Measurements from ENCODE around the gene MCEMP1.

DNA sequence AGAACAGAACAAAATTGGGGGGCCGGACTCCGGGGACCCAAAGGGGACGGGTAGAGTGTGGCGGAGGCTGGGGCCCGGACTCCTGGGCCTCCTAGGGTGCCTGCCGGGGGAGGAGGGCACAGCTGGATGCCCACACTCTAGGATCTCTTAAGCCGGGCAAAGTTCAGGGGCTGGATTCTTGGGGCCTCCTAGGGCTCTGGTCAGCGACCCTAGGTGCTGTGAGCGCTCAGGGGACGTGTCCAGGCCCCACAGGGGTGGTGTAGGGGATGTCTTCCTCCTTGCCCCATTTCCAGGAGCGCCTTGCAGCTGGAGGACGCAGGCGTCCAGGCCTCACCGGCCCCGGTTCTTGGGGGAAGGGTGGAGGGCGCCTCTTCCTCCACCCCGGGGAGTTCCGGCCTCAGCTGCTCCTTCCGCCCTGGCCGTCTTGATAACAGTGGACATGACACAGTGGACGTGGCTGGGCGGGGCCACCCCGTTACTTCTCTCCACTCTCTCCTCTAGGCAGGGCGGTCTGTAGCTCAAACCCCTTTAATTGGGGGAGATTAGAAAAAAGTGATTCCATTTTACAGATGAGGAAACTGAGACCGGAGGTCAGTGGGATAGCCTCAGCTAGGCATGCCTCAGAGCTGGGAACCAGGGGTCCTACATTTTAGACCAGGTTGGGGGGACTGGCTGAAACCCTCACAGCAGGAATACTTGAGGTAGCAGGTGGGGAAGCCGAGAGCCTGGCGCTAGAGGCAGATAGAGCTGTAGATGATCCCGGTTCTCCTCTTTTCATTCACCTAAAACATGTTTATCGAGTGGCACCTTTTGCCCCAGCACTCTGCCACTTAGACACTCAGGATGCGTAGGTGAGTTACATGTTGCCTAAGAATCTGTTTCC lies 39.3 kb upstream of the MCEMP1 start:
- TF ChIP-seq CTCF (IDR thresholded peaks at IDR 0.05) (no peak), POLR2A (IDR thresholded peaks at IDR 0.05) (no peak), POLR2AphosphoS5 (IDR thresholded peaks at IDR 0.05) (no peak)

All from breast epithelium (tissue), 3 donors.